ENCODE data around the gene GPC6.

Gene GPC6

GRCh38 chr13:93368718-93369117 is 142.1 kb downstream of the GPC6 start:
- no peak for DNase-seq (ENCODE audit: low read depth in 2 of 2)

GRCh38 chr13:93372856-93373255 is 146.2 kb downstream of the GPC6 start:
- no peak for DNase-seq (ENCODE audit: low read depth in 2 of 2)

GRCh38 chr13:93375491-93375890 is 148.9 kb downstream of the GPC6 start:
- no peak for DNase-seq (ENCODE audit: low read depth in 2 of 2)

GRCh38 chr13:93377196-93377595 is 150.6 kb downstream of the GPC6 start:
- DNase-seq (ENCODE audit: low read depth in 2 of 2), result no peak

- DNase-seq (ENCODE audit: low read depth in 2 of 2), result no peak
Measured at GRCh38 chr13:93378184-93378583, 151.6 kb downstream of the GPC6 start.

GRCh38 chr13:93386116-93386515 is 159.5 kb downstream of the GPC6 start:
- no peak for DNase-seq (ENCODE audit: low read depth in 2 of 2)

GRCh38 chr13:93388701-93389100 is 162.1 kb downstream of the GPC6 start:
- DNase-seq (ENCODE audit: low read depth in 2 of 2), result no peak

- no peak for DNase-seq (ENCODE audit: low read depth in 2 of 2)
Measured at GRCh38 chr13:93397619-93398018, 171.0 kb downstream of the GPC6 start.

- DNase-seq (ENCODE audit: low read depth in 2 of 2), result no peak
Measured at GRCh38 chr13:93398167-93399035, 171.8 kb downstream of the GPC6 start.

- no peak for DNase-seq (ENCODE audit: low read depth in 2 of 2)
Measured at GRCh38 chr13:93399212-93399611, 172.6 kb downstream of the GPC6 start.

GRCh38 chr13:93406136-93406535 is 179.5 kb downstream of the GPC6 start:
- DNase-seq (ENCODE audit: low read depth in 2 of 2), result no peak

- DNase-seq (ENCODE audit: low read depth in 2 of 2), result no peak
Measured at GRCh38 chr13:93407551-93407950, 180.9 kb downstream of the GPC6 start.

- DNase-seq (ENCODE audit: low read depth in 2 of 2), result no peak
Measured at GRCh38 chr13:93409001-93409400, 182.4 kb downstream of the GPC6 start.

- no peak for DNase-seq (ENCODE audit: low read depth in 2 of 2)
Measured at GRCh38 chr13:93409816-93410215, 183.2 kb downstream of the GPC6 start.

GRCh38 chr13:93411186-93411680 is 184.6 kb downstream of the GPC6 start:
- DNase-seq (ENCODE audit: low read depth in 2 of 2), result no peak

GRCh38 chr13:93412676-93413075 is 186.1 kb downstream of the GPC6 start:
- DNase-seq (ENCODE audit: low read depth in 2 of 2), result no peak

GRCh38 chr13:93413972-93414717 is 187.5 kb downstream of the GPC6 start:
- no peak for DNase-seq (ENCODE audit: low read depth in 2 of 2)

GRCh38 chr13:93416736-93417355 is 190.2 kb downstream of the GPC6 start:
- DNase-seq (ENCODE audit: low read depth in 2 of 2), result no peak

- DNase-seq (ENCODE audit: low read depth in 2 of 2), result no peak
Measured at GRCh38 chr13:93418398-93418797, 191.8 kb downstream of the GPC6 start.

GRCh38 chr13:93420206-93420605 is 193.6 kb downstream of the GPC6 start:
- no peak for DNase-seq (ENCODE audit: low read depth in 2 of 2)

GRCh38 chr13:93420887-93421286 is 194.3 kb downstream of the GPC6 start:
- DNase-seq (ENCODE audit: low read depth in 2 of 2), result no peak

GRCh38 chr13:93422980-93423543 is 196.5 kb downstream of the GPC6 start:
- DNase-seq (ENCODE audit: low read depth in 2 of 2), result no peak
